Neural cell (in vitro differentiated cells): ENCODE data around the gene YIF1B. TPM values are rescaled to one million over a fixed set of nuclear protein-coding genes. Genes with fewer than 3 reads are reported as not detected.

Source experiments
- H2AFZ ChIP-seq: fragments of 200-600, 300-800 bp; sonication (generic), shearing (Covaris generic); 2 replicates; pipeline ENCODE4 v1.6.0; 2014; ENCODE audit warnings: low read depth, mild to moderate bottlenecking, antibody characterized with exemption, low read length, moderate library complexity
- H3F3A ChIP-seq: fragments of 200-600 bp; shearing (Covaris generic); 2 replicates; pipeline ENCODE4 v1.6.1; 2016; ENCODE audit warnings: mild to moderate bottlenecking, moderate library complexity, mixed read lengths, antibody characterized with exemption, low read length; ENCODE audit not compliant: insufficient read depth, poor library complexity, severe bottlenecking
- H3K27ac ChIP-seq: fragments of 200-600, 300-800 bp; sonication (generic), shearing (Covaris generic); 2 replicates; pipeline ENCODE4 v1.5.1; 2014; ENCODE audit warnings: mild to moderate bottlenecking, low read length, moderate library complexity
- H3K27me3 ChIP-seq: fragments of 300-800, 200-600 bp; sonication (generic), shearing (Covaris generic); 2 replicates; pipeline ENCODE4 v1.6.0; 2014; ENCODE audit warnings: mild to moderate bottlenecking, low read depth, low read length, moderate library complexity; ENCODE audit not compliant: insufficient read depth
- H3K36me3 ChIP-seq: fragments of 300-800, 200-600 bp; sonication (generic), shearing (Covaris generic); 2 replicates; pipeline ENCODE4 v1.5.1; 2014; ENCODE audit warnings: mild to moderate bottlenecking, antibody characterized with exemption, low read length, moderate library complexity; ENCODE audit not compliant: insufficient read depth
- H3K4me2 ChIP-seq: fragments of 300-800, 200-600 bp; sonication (generic), shearing (Covaris generic); 2 replicates; pipeline ENCODE4 v1.6.0; 2014; ENCODE audit warnings: mild to moderate bottlenecking, low read length
- H3K4me3 ChIP-seq: fragments of 300-800, 200-600 bp; sonication (generic), shearing (Covaris generic); 2 replicates; pipeline ENCODE4 v1.5.1; 2014; ENCODE audit warnings: mild to moderate bottlenecking, low read length, moderate library complexity
- H3K79me2 ChIP-seq: fragments of 200-600 bp; shearing (Covaris generic); replicated peaks from 2 replicates; pipeline ENCODE4 v1.6.0; 2014; ENCODE audit warnings: mild to moderate bottlenecking, low read length, moderate library complexity; ENCODE audit not compliant: insufficient read depth
- H3K9ac ChIP-seq: fragments of 300-800, 200-600 bp; sonication (generic), shearing (Covaris generic); 2 replicates; pipeline ENCODE4 v1.6.1; 2016; ENCODE audit warnings: mild to moderate bottlenecking, low read length, mixed read lengths
- H3K9me2 ChIP-seq: fragments of 200-600 bp; shearing (Covaris generic); 2 replicates; pipeline ENCODE4 v1.6.1; 2016; ENCODE audit warnings: mild to moderate bottlenecking, low read length, mixed read lengths; ENCODE audit not compliant: insufficient read depth
- H3K9me3 ChIP-seq: fragments of 200-600, 300-800 bp; sonication (generic), shearing (Covaris generic); 2 replicates; pipeline ENCODE4 v1.6.1; 2016; ENCODE audit warnings: mild to moderate bottlenecking, mixed run types, low read length, moderate library complexity, mixed read lengths
- H4K20me1 ChIP-seq: fragments of 200-600 bp; shearing (Covaris generic); 2 replicates; pipeline ENCODE4 v1.6.1; 2016; ENCODE audit warnings: mild to moderate bottlenecking, mixed run types; ENCODE audit not compliant: insufficient read depth
- EP300 ChIP-seq: fragments of 450-650 bp; conservative IDR thresholded peaks from 2 replicates; pipeline ENCODE4 v1.6.1; 2014; ENCODE audit warnings: antibody characterized with exemption, mild to moderate bottlenecking, moderate library complexity; ENCODE audit not compliant: poor library complexity, severe bottlenecking
- EZH2 ChIP-seq: fragments of 200-600, 300-800 bp; shearing (Covaris generic), sonication (generic); IDR thresholded peaks from 2 replicates; pipeline ENCODE4 v1.6.1; 2014; ENCODE audit warnings: antibody characterized with exemption, low read length, borderline replicate concordance, mild to moderate bottlenecking; ENCODE audit not compliant: insufficient read depth, poor library complexity, severe bottlenecking
- MXI1 ChIP-seq: fragments of 450-650 bp; conservative IDR thresholded peaks from 2 replicates; pipeline ENCODE4 v1.6.1; 2014; ENCODE audit warnings: antibody characterized with exemption, mild to moderate bottlenecking; ENCODE audit not compliant: poor library complexity, severe bottlenecking
- POLR2AphosphoS5 ChIP-seq: IDR thresholded peaks from 2 replicates; pipeline ENCODE4 v1.6.1; 2012
- RAD21 ChIP-seq: fragments of 450-650 bp; conservative IDR thresholded peaks from 2 replicates; pipeline ENCODE4 v1.6.1; 2014; ENCODE audit warnings: antibody characterized with exemption, mild to moderate bottlenecking, moderate library complexity
- SMC3 ChIP-seq: fragments of 450-650 bp; conservative IDR thresholded peaks from 2 replicates; pipeline ENCODE4 v1.6.1; 2014; ENCODE audit warnings: antibody characterized with exemption, mild to moderate bottlenecking, moderate library complexity; ENCODE audit not compliant: poor library complexity
- TAF1 ChIP-seq: IDR thresholded peaks from 2 replicates; pipeline ENCODE4 v1.6.1; 2012; ENCODE audit warnings: low read depth
- polyA plus RNA-seq: library from polyadenylated mRNA; depleted of rRNA; stranded (reverse); fragments of >200 nt; gene quantifications from 2 replicates; pipeline ENCODE4 v1.2.3, GENCODE V29; 2014
- TF ChIP-seq, protein P1 (sequence below): fragments of 450-650 bp; IDR thresholded peaks from 2 replicates; pipeline ENCODE4 v1.5.1; 2014; ENCODE audit warnings: antibody characterized with exemption, mild to moderate bottlenecking, moderate library complexity; ENCODE audit not compliant: poor library complexity, severe bottlenecking
- TF ChIP-seq, protein P2 (sequence below): IDR thresholded peaks from 2 replicates; pipeline ENCODE4 v1.6.1; 2012; ENCODE audit warnings: borderline replicate concordance

YIF1B gene
- polyA plus RNA-seq, 1 donor from 2014 or later, result 84.0 TPM

DNA sequence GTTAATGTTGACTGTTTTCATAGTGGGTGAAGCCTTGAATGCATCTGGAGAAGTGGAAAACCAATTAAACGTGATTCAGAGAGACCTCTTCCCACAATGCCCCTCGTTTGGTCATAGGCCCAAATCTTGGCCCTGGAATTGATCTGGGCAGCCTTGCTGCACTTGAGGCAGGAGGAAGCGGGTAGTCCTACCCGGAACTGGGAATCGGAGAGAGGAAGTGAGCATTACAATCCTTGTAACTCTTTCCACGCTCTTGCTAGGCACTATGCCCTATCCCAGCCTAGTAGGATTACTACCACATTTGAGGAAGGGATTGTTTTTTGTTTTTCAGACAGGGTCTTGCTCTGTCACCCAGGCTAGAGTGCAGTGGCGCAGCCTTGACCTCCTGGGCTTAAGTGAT lies 7.5 kb upstream of the YIF1B start:
- Histone ChIP-seq H3K9me2 (no peaks in the 10 kb centered on the region), H3K27me3 (peaks cover 34% of the 10 kb centered on the region), H3K9ac (no peak overlapping the region), H4K20me1 (no peaks in the 10 kb centered on the region), H3K36me3 (no peaks in the 10 kb centered on the region), H3K4me3 (no peak overlapping the region), H3K4me2 (no peak overlapping the region), H3K79me2 (no peaks in the 10 kb centered on the region), H3K9me3 (no peaks in the 10 kb centered on the region), H2AFZ (no peak overlapping the region), H3F3A (no peaks in the 10 kb centered on the region), H3K27ac (no peak overlapping the region)
- TF ChIP-seq, protein P1, sequence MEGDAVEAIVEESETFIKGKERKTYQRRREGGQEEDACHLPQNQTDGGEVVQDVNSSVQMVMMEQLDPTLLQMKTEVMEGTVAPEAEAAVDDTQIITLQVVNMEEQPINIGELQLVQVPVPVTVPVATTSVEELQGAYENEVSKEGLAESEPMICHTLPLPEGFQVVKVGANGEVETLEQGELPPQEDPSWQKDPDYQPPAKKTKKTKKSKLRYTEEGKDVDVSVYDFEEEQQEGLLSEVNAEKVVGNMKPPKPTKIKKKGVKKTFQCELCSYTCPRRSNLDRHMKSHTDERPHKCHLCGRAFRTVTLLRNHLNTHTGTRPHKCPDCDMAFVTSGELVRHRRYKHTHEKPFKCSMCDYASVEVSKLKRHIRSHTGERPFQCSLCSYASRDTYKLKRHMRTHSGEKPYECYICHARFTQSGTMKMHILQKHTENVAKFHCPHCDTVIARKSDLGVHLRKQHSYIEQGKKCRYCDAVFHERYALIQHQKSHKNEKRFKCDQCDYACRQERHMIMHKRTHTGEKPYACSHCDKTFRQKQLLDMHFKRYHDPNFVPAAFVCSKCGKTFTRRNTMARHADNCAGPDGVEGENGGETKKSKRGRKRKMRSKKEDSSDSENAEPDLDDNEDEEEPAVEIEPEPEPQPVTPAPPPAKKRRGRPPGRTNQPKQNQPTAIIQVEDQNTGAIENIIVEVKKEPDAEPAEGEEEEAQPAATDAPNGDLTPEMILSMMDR, result no peak
- TF ChIP-seq, protein P2, sequence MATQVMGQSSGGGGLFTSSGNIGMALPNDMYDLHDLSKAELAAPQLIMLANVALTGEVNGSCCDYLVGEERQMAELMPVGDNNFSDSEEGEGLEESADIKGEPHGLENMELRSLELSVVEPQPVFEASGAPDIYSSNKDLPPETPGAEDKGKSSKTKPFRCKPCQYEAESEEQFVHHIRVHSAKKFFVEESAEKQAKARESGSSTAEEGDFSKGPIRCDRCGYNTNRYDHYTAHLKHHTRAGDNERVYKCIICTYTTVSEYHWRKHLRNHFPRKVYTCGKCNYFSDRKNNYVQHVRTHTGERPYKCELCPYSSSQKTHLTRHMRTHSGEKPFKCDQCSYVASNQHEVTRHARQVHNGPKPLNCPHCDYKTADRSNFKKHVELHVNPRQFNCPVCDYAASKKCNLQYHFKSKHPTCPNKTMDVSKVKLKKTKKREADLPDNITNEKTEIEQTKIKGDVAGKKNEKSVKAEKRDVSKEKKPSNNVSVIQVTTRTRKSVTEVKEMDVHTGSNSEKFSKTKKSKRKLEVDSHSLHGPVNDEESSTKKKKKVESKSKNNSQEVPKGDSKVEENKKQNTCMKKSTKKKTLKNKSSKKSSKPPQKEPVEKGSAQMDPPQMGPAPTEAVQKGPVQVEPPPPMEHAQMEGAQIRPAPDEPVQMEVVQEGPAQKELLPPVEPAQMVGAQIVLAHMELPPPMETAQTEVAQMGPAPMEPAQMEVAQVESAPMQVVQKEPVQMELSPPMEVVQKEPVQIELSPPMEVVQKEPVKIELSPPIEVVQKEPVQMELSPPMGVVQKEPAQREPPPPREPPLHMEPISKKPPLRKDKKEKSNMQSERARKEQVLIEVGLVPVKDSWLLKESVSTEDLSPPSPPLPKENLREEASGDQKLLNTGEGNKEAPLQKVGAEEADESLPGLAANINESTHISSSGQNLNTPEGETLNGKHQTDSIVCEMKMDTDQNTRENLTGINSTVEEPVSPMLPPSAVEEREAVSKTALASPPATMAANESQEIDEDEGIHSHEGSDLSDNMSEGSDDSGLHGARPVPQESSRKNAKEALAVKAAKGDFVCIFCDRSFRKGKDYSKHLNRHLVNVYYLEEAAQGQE, result no peak
- TF ChIP-seq POLR2AphosphoS5 (no peak), EZH2 (no peak), MXI1 (no peak), SMC3 (no peak), RAD21 (no peak), EP300 (no peak), TAF1 (no peak)

DNA sequence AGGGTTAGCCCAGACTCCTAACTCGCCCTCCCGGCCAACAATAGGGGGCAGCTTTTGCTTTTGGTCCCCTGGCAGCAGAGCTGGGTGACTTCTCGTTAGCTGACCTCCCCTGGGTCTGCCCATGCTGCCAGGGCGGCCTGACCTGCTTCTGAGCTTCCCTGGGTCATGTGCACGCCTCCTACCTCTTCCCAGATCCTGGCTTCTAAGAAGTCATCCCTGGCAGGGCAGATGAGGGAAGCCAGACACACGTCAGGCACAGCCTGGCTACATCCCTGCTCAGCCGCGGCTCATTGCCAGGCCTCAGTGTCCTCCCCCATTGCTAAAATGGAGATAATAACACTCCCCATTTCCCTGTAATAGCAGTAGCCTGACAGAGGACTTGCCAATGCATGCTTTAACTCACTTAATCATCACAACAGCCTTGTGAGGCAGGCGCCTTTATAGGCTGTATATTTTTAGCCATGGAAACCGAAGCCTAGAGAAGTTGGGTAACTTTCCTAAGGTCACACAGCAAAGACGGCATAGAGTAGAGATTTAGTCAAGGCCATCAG lies 6.0 kb upstream of the YIF1B start:
- Histone ChIP-seq H3K36me3 (no peaks in the 10 kb centered on the region), H3K9ac (no peak overlapping the region), H3K9me2 (no peaks in the 10 kb centered on the region), H3K4me3 (no peak overlapping the region), H3K27ac (no peak overlapping the region), H3F3A (no peaks in the 10 kb centered on the region), H4K20me1 (no peaks in the 10 kb centered on the region), H2AFZ (no peak overlapping the region), H3K27me3 (peaks cover 34% of the 10 kb centered on the region), H3K4me2 (no peak overlapping the region), H3K9me3 (no peaks in the 10 kb centered on the region), H3K79me2 (no peaks in the 10 kb centered on the region)
- no peak for TF ChIP-seq RAD21
- no peak for TF ChIP-seq MXI1
- no peak for TF ChIP-seq EP300
- TF ChIP-seq, protein P2, result no peak
- TF ChIP-seq TAF1, result no peak
- TF ChIP-seq EZH2, result no peak
- TF ChIP-seq SMC3, result no peak
- no peak for TF ChIP-seq POLR2AphosphoS5
- TF ChIP-seq, protein P1, result no peak
